GM18505 (cell line): ENCODE data around the gene STARD8.
"Not testable (repeated sequence)": the region's sequence is repeated elsewhere in the genome, so short reads cannot be mapped to it uniquely, and the experiment has no call there.

ENCODE experiments used
- ATAC-seq: cut with Tn5 transposase; IDR thresholded peaks from one replicate; pipeline ENCODE4 v1.9.1; 2021; ENCODE audit not compliant: unreplicated experiment
- POLR2A ChIP-seq: IDR thresholded peaks from 4 replicates; pipeline ENCODE4 v1.6.1; 2011; ENCODE audit warnings: borderline replicate concordance; ENCODE audit not compliant: insufficient read depth, insufficient read length; ENCODE audit errors: extremely low read depth

The STARD8 gene, protein sequence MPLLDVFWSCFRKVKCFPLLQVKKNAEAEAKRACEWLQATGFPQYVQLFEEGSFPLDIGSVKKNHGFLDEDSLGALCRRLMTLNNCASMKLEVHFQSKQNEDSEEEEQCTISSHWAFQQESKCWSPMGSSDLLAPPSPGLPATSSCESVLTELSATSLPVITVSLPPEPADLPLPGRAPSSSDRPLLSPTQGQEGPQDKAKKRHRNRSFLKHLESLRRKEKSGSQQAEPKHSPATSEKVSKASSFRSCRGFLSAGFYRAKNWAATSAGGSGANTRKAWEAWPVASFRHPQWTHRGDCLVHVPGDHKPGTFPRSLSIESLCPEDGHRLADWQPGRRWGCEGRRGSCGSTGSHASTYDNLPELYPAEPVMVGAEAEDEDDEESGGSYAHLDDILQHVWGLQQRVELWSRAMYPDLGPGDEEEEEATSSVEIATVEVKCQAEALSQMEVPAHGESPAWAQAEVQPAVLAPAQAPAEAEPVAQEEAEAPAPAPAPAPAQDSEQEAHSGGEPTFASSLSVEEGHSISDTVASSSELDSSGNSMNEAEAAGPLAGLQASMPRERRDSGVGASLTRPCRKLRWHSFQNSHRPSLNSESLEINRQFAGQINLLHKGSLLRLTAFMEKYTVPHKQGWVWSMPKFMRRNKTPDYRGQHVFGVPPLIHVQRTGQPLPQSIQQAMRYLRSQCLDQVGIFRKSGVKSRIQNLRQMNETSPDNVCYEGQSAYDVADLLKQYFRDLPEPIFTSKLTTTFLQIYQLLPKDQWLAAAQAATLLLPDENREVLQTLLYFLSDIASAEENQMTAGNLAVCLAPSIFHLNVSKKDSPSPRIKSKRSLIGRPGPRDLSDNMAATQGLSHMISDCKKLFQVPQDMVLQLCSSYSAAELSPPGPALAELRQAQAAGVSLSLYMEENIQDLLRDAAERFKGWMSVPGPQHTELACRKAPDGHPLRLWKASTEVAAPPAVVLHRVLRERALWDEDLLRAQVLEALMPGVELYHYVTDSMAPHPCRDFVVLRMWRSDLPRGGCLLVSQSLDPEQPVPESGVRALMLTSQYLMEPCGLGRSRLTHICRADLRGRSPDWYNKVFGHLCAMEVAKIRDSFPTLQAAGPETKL

DNA sequence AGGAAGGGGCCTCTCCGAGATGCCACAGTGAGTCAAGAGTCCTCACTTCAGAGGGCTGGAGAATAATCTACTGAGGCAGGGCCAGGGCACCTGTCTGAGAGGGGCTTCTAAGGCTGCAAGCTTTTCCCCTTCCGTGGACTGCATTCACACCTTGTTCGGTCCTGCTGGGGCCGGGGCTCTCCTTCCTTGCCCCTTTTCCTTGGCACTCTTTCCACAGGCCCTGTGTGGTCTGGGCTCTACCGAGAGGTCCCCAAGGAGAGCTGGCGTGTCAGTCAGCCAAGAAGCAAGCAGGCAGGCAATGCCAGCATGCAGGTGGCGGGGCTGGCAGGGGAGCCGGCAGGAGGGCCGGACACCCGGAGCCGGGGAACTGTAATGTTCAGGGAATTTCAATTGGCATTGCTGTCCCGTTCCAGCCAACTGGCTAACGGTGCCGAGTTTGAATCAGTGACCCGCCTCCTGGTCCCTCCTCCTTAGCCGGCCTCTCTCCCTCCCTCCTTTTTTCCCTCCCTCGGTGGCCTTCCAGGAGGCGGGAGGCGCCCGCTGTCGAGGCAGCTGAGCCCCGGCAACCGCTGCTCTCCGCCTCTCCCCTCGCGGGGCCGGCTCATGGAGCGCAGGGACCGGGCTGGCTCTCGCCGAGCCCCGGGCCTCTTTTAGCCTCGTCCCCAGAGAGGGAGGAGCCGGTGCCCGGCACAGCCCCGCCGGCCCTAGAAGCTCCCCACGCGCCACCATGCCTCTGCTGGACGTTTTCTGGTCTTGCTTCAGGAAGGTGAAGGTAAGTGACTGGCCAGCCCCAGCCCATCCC, at the start of gene STARD8:
STARD8 (plus strand) TSS at position 511 of the 802 bp plus-strand sequence; CDS start at position 728, 217 bp downstream.
- ATAC-seq = no peak
- TF ChIP-seq POLR2A = no peak

DNA sequence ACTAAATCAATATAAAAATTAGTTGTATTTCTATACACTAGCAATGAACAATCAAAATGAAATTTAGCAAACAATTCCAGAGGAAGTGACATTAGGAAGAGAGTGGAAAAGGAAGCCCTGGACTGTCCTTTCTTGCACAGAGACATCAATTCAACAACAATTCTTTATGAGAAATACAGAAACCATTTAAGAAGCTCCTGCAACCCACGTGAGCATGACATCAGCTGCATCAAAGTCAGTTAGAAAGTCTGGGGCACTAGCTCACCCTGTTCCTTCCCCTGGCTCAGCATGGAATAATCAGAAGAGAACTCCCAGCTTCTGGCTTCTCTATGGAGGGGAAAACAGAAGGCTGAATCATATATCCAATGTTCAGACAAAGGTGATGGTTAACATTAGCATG, 48.6 kb upstream of the STARD8 start:
- ATAC-seq = no peak
- no peak for TF ChIP-seq POLR2A

DNA sequence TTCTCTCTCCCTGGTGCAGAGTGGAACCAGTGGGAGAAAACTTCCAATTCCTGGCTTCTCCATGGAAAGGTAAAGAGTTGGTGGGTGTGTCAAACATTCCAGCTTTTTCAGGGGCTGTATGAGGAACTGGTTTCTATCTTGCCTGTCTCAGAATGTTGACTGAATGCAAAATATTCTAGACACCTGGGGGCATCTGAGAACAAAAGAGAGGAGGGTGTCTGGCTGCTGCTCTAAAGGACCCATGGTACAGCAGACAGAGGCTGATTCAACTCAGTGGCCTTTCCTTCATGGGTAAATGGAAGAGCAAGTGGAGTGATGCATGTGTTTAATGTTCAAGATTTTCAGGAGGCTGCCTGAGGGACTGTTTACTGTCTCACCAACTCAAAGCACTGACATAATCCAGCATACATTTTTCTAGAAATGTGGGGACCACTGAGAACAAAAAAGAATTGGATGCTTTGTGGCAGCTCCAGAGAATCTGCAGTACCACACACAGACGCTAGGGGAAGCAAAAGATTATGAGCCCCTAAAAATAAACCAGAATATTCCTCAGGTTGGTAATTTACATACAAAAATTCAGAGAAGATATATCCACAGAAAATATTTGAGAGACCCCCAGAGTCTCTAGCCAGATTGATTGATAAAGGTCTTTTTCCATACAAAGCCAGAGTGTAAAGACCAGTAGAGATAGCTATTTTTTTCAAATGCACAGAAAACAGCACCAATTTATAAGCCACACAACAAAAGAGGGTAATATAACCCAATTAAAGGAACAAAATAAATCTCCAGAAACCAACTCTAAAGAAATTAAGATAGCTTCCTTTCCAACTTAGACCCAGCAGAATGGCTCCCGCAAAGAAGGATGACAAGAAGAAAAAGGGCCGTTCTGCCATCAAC, 48.0 kb upstream of the STARD8 start:
- no peak for ATAC-seq

DNA sequence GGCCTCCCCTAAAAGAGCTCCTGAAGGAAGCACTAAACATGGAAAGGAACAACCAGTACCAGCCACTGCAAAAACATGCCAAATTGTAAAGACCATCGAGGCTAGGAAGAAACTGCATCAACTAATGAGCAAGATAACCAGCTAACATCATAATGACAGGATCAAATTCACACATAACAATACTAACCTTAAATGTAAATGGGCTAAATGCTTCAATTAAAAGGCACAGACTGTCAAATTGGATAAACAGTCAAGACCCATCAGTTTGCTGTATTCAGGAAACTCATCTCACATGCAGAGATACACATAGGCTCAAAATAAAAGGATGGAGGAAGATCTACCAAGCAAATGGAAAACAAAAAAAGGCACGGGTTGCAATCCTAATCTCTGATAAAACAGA, 43.2 kb upstream of the STARD8 start:
- ATAC-seq = not testable (repeated sequence)

More for the DNA sequence above, 48.0 kb upstream of the STARD8 start:
- no peak for TF ChIP-seq POLR2A

DNA sequence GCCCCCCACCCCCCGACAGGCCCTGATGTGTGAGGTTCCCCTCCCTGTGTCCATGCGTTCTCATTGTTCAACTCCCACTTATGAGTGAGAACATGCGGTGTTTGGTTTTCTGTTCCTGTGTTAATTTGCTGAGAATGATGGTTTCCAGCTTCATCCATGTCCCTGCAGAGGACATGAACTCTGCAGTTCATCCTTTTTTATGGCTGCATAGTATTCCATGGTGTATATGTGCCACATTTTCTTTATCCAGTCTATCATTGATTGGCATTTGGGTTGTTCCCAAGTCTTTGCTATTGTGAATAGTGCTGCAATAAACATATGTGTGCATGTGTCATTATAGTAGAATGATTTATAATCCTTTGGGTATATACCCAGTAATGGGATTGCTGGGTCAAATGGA, 32.7 kb upstream of the STARD8 start:
- not testable (repeated sequence) for ATAC-seq

DNA sequence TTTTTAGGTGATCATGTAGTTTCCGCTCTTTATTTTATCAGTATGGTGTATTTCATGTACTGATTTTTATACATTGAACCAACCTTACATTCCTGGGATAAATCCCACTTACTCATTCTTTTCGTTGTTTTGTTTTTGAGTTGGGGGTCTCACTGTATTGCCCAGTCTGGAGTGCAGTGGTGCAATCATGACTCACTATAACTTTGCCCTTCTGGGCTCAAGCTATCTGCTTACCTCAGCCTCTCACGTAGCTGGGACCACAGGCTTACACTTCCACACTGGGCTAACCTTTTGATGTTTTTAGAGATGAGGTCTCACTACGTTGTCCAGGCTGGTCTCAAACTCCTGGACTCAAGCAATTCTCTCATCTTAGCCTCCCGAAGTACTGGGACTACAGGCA, 19.5 kb upstream of the STARD8 start:
- no peak for ATAC-seq
- TF ChIP-seq POLR2A = no peak

DNA sequence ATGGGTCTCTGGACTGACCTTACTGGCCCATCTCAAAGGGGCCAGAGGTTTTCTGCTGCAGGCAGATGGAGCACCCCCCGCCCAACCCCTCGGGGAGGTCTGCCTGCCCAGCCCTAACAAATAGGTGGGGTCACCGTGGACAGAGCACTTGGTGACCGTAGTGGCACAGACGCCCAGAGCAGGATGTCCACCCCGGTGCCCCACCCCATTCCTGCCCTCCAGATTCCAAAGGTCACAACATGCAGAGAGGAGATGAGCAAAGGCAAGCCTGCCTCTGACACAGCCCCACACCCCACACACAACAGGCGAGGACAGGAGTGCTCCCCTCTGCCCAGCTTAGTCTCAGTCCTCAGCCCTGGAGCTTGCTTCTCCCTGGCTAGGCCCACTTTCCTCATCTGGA, 17.5 kb upstream of the STARD8 start:
- ATAC-seq = not testable (repeated sequence)

DNA sequence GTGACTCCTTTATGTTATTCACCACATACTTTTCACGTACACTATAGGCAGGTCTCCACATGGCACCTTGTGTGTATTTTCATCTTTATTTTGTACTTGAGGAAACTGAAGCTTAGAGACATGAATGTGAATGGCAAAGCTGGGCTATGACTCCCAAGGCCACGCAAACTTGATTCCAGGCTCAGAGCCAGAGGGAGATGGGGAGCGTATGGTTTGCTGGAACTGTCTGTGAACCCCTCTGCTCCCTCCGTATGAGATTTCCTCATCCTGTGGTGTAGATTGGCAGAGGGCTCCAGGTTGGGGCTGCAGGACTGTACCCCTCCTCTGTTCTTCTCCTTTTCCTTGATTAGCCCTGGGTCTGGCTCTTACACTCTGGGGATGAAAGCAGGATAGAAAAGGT, 16.1 kb upstream of the STARD8 start:
- ATAC-seq = no peak

DNA sequence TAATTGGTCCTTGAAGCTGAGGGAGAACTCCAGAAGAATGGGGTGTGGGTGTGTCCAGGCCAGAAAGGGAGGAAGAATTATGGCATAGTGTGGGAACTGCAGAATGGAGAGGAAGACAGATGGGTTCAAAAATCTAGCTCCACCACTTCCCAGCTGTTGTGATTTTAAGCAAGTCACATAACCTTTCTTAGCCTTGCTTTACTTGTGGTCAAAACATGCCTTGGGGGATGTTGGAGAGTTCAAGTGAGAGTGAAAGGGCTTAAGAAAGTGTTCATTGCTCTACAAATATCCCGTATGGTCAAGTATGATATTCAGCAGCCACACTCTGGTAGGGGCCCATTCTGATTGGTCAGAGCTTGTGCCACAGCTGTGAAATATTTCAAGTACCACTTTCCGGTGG, 15.0 kb upstream of the STARD8 start:
- TF ChIP-seq POLR2A = no peak
- no peak for ATAC-seq

More for the DNA sequence above, 16.1 kb upstream of the STARD8 start:
- no peak for TF ChIP-seq POLR2A

DNA sequence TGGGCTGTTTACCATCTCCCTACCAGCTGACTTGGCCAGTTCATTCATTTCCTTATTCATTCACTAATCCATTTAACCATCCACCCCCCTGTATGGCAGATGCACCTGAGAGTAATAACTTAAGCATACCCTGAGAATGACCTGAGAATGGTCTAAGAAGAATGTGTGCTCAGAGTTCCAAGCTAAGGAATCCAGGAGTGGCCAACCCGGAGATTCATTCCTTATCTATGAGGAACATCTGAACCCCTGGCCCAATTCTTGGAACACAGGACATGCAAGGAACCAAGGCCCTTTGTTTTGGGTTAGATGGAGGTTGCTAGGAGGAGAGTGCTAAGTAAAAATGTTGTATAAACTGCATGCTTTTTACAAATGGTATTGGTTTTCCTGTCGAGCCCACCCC, 13.5 kb upstream of the STARD8 start:
- ATAC-seq = no peak
- TF ChIP-seq POLR2A = no peak

DNA sequence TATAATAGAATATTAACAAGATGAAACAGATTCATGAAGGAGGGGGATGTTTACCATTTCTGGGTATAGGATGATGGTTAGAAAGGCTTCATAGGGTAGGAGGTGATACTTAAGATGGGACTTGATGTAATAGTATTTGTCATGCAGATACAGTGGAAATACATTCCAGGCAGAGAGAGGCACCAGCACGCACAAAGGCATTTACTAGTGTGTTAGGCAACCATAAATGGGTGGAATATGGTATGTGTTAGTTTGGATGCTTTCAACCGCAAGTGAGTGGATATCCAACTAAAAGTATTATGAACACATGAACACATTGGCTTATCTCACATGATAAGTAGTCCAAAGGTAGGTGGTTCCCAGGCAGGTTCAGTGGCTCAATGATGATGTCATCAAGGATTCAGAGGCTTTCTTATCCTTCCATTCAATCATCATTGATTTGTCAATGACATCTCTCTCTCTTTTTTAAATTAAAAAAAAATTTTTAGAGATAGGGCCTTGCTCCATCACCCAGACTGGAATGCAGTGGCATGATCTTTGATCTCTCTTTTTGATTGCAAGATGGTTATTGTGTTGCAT, 12.7 kb upstream of the STARD8 start:
- TF ChIP-seq POLR2A = no peak
- ATAC-seq = no peak

DNA sequence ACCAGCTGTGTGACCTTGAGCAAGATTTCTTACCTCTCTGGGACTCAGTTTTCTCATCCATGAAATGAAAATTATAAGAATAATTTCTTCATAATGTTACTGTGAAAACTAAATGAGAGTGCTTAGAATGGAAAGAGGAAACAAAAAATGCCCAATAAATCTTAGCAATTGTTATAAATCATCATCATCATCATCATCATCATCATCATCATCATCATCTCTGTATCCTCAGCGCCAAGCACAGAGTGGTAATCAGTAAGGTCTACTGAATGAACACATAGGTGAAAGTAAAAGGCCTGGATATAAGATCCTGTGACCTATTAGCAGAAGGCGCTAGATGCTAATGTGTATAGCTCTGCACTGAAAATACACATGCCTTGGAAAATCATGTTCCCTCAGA, 6.8 kb upstream of the STARD8 start:
- TF ChIP-seq POLR2A = no peak
- no peak for ATAC-seq
